ENCODE results near the gene GRK5.

DNA sequence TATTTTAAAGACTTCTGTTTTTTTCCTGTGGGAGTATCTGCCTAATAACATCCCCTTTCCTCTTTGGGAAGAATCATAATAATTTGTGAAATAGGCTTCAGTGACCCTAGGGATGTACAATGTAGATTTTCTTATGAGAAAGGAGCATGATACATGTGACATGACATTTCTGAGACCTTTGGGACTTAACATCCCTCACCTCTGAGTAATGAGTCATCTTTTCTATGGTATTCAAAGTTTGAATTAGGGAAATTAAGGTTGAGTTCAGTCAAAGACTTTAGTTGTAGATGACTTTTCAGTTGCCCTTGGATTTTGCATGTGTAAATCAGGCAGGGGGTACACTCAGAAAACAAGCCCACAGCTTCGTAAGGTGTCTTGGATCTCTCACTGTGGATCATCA, 14.3 kb downstream of the GRK5 start:
- TF ChIP-seq, protein P1, sequence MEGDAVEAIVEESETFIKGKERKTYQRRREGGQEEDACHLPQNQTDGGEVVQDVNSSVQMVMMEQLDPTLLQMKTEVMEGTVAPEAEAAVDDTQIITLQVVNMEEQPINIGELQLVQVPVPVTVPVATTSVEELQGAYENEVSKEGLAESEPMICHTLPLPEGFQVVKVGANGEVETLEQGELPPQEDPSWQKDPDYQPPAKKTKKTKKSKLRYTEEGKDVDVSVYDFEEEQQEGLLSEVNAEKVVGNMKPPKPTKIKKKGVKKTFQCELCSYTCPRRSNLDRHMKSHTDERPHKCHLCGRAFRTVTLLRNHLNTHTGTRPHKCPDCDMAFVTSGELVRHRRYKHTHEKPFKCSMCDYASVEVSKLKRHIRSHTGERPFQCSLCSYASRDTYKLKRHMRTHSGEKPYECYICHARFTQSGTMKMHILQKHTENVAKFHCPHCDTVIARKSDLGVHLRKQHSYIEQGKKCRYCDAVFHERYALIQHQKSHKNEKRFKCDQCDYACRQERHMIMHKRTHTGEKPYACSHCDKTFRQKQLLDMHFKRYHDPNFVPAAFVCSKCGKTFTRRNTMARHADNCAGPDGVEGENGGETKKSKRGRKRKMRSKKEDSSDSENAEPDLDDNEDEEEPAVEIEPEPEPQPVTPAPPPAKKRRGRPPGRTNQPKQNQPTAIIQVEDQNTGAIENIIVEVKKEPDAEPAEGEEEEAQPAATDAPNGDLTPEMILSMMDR (IDR thresholded peaks at IDR 0.05) = no peak
- TF ChIP-seq POLR2A (IDR thresholded peaks at IDR 0.05) (no peak), EP300 (IDR thresholded peaks at IDR 0.05; ENCODE audit: low read depth) (no peak), POLR2AphosphoS5 (IDR thresholded peaks at IDR 0.05) (no peak)
